ENCODE data around the gene NAT9. TPM values are rescaled to one million over a fixed set of nuclear protein-coding genes. Genes with fewer than 3 reads are reported as not detected.

Gene NAT9
- total RNA-seq, 5 donors from 2014 or later (not counting 1 experiment from before 2014, with no cell fraction given), result 37.2 to 74.4 (median 71.9) TPM

- Histone ChIP-seq H3K4me1 (ENCODE audit: control insufficient read depth in 1 of 2, extremely low read depth in 1 of 2, insufficient read depth in 2 of 2, low read length in 2 of 2) (peaks cover 43 to 79% of the 10 kb centered on the region in 2 experiments), H3K9me3 (no peaks in the 10 kb centered on the region), H3K27ac (ENCODE audit: low read length) (peak overlapping the region; percentile 3), H3K27me3 (replicated peaks in 1 of 2; ENCODE audit: control insufficient read depth in 2 of 2, extremely low read depth in 1 of 2, insufficient read depth in 2 of 2, low read length in 1 of 2) (no peaks in the 10 kb centered on the region), H3K4me3 (ENCODE audit: control insufficient read depth in 1 of 2, extremely low read depth in 1 of 2, low read length in 1 of 2) (no peak overlapping the region), H3K36me3 (ENCODE audit: control insufficient read depth in 2 of 2, extremely low read depth in 1 of 2, insufficient read depth in 1 of 2, low read length in 1 of 2) (peaks cover 0 to 10% of the 10 kb centered on the region in 2 donors)
- Mint-ChIP-seq H3K36me3 (peaks cover 8% of the 10 kb centered on the region), H3K9me3 (no peaks in the 10 kb centered on the region), H3K27ac (peak overlapping the region; percentile 92 to 93), H3K4me1 (peaks cover 67 to 74% (median 69%) of the 10 kb centered on the region in 3 donors), H3K4me3 (peak overlapping the region; percentile 79 to 100 (median 79)), H3K27me3 (no peaks in the 10 kb centered on the region)
- 40% methylated on average over 5 of the region's 6 CpGs for WGBS (ENCODE audit: insufficient coverage)
- DNase-seq (peak in 1 of 35 experiments; percentile 30), ATAC-seq (replicated peaks in 1 of 4) (no peak)
- CTCF ChIA-PET, result interaction anchor here (0.6 to 2.9 kb wide), 12 partner anchors 8 to 89 kb away, joined by 3 to 25 read pairs (median 6); no protein-coding TSS in a partner anchor
- POLR2A ChIA-PET, result interaction anchor here in 1 of 2 donors (0.6 kb wide), 1 partner anchor 8 kb away, joined by 3 read pairs; no protein-coding TSS in a partner anchor
Measured at GRCh38 chr17:74746922-74747321, 29.2 kb downstream of the NAT9 start.

GRCh38 chr17:74746376-74746775 is 29.8 kb downstream of the NAT9 start:
- WGBS (ENCODE audit: insufficient coverage), result 100% methylated on average over 4 of the region's 5 CpGs
- no peak overlapping the region for H3K27ac ChIP-seq (ENCODE audit: low read length)
- H3K9me3 Mint-ChIP-seq, result no peaks in the 10 kb centered on the region

GRCh38 chr17:74745548-74746177 is 30.5 kb downstream of the NAT9 start:
- no peaks in the 10 kb centered on the region for H3K9me3 Mint-ChIP-seq
- H3K4me3 Mint-ChIP-seq, result no peak overlapping the region
- peaks cover 0 to 10% of the 10 kb centered on the region in 2 donors for H3K36me3 ChIP-seq (ENCODE audit: control insufficient read depth in 2 of 2, extremely low read depth in 1 of 2, insufficient read depth in 1 of 2, low read length in 1 of 2)
- no peaks in the 10 kb centered on the region for H3K9me3 ChIP-seq
- H3K27ac Mint-ChIP-seq, result peak overlapping the region; percentile 92 to 93
- no peak overlapping the region for H3K4me3 ChIP-seq (ENCODE audit: control insufficient read depth in 1 of 2, extremely low read depth in 1 of 2, low read length in 1 of 2)
- peak overlapping the region; percentile 34 for H3K27ac ChIP-seq (ENCODE audit: low read length)
- H3K27me3 Mint-ChIP-seq, result no peaks in the 10 kb centered on the region
- no CpG with 5 or more reads among the region's 8 CpGs for WGBS (ENCODE audit: insufficient coverage)
- ChIA-PET POLR2A (interaction anchor here in 1 of 2 donors (1.1 kb wide), 1 partner anchor 46 kb away, joined by 3 read pairs; no protein-coding TSS in a partner anchor), CTCF (interaction anchor here (0.6 to 2.9 kb wide), 23 partner anchors 9 to 120 kb away, joined by 3 to 25 read pairs (median 5); partner anchors contain the start of gene NAT9 (in 1 of the 2))
- peaks cover 68 to 74% (median 69%) of the 10 kb centered on the region in 3 donors for H3K4me1 Mint-ChIP-seq
- no peak for DNase-seq
- H3K27me3 ChIP-seq (replicated peaks in 1 of 2; ENCODE audit: control insufficient read depth in 2 of 2, extremely low read depth in 1 of 2, insufficient read depth in 2 of 2, low read length in 1 of 2), result no peaks in the 10 kb centered on the region
- peaks cover 51 to 79% of the 10 kb centered on the region in 2 experiments for H3K4me1 ChIP-seq (ENCODE audit: control insufficient read depth in 1 of 2, extremely low read depth in 1 of 2, insufficient read depth in 2 of 2, low read length in 2 of 2)
- H3K36me3 Mint-ChIP-seq, result peaks cover 4% of the 10 kb centered on the region
- ATAC-seq (replicated peaks in 1 of 4), result no peak

More at GRCh38 chr17:74746376-74746775, 29.8 kb downstream of the NAT9 start:
- H3K36me3 ChIP-seq (ENCODE audit: control insufficient read depth in 2 of 2, extremely low read depth in 1 of 2, insufficient read depth in 1 of 2, low read length in 1 of 2), result peaks cover 0 to 10% of the 10 kb centered on the region in 2 donors
- peak overlapping the region; percentile 79 to 100 (median 79) for H3K4me3 Mint-ChIP-seq
- no peak overlapping the region for H3K4me3 ChIP-seq (ENCODE audit: control insufficient read depth in 1 of 2, extremely low read depth in 1 of 2, low read length in 1 of 2)
- ChIA-PET CTCF (interaction anchor here (1.0 to 2.9 kb wide), 12 partner anchors 9 to 89 kb away, joined by 3 to 25 read pairs (median 8); no protein-coding TSS in a partner anchor), POLR2A (interaction anchor here in 1 of 2 donors (1.1 kb wide), 1 partner anchor 45 kb away, joined by 3 read pairs; no protein-coding TSS in a partner anchor)
- H3K4me1 ChIP-seq (ENCODE audit: control insufficient read depth in 1 of 2, extremely low read depth in 1 of 2, insufficient read depth in 2 of 2, low read length in 2 of 2), result peaks cover 47 to 79% of the 10 kb centered on the region in 2 experiments
- H3K9me3 ChIP-seq, result no peaks in the 10 kb centered on the region
- peak overlapping the region; percentile 92 to 93 for H3K27ac Mint-ChIP-seq
- ATAC-seq (replicated peaks in 1 of 4), result no peak
- H3K36me3 Mint-ChIP-seq, result peaks cover 8% of the 10 kb centered on the region
- peaks cover 67 to 74% (median 69%) of the 10 kb centered on the region in 3 donors for H3K4me1 Mint-ChIP-seq
- H3K27me3 ChIP-seq (replicated peaks in 1 of 2; ENCODE audit: control insufficient read depth in 2 of 2, extremely low read depth in 1 of 2, insufficient read depth in 2 of 2, low read length in 1 of 2), result no peaks in the 10 kb centered on the region
- H3K27me3 Mint-ChIP-seq, result no peaks in the 10 kb centered on the region
- DNase-seq, result no peak

- H3K27me3 ChIP-seq (replicated peaks in 1 of 2; ENCODE audit: control insufficient read depth in 2 of 2, extremely low read depth in 1 of 2, insufficient read depth in 2 of 2, low read length in 1 of 2), result no peaks in the 10 kb centered on the region
- peak overlapping the region in 2 of 3 donors; percentile 57 to 87 for H3K4me3 Mint-ChIP-seq
- peak; percentile 46 to 86 (median 71) for DNase-seq
- peaks cover 4% of the 10 kb centered on the region for H3K36me3 Mint-ChIP-seq
- H3K27me3 Mint-ChIP-seq, result no peaks in the 10 kb centered on the region
- H3K27ac ChIP-seq (ENCODE audit: low read length), result peak overlapping the region; percentile 34
- peaks cover 0 to 11% of the 10 kb centered on the region in 2 donors for H3K36me3 ChIP-seq (ENCODE audit: control insufficient read depth in 2 of 2, extremely low read depth in 1 of 2, insufficient read depth in 1 of 2, low read length in 1 of 2)
- ATAC-seq (replicated peaks in 1 of 4), result peak in 2 of 4 experiments; percentile 9 to 15
- H3K27ac Mint-ChIP-seq, result peak overlapping the region; percentile 99 to 100
- peaks cover 71 to 77% (median 74%) of the 10 kb centered on the region in 3 donors for H3K4me1 Mint-ChIP-seq
- 56% methylated on average over 18 of the region's 24 CpGs for WGBS (ENCODE audit: insufficient coverage)
- H3K4me3 ChIP-seq (ENCODE audit: control insufficient read depth in 1 of 2, extremely low read depth in 1 of 2, low read length in 1 of 2), result peak overlapping the region in 1 of 2 donors; percentile 10
- ChIA-PET CTCF (interaction anchor here (0.6 to 2.9 kb wide), 24 partner anchors 9 to 120 kb away, joined by 3 to 25 read pairs (median 4); partner anchors contain the start of gene NAT9 (in 1 of the 2)), POLR2A (interaction anchor here in 1 of 2 donors (1.1 kb wide), 1 partner anchor 47 kb away, joined by 3 read pairs; no protein-coding TSS in a partner anchor)
- H3K9me3 ChIP-seq, result no peaks in the 10 kb centered on the region
- H3K4me1 ChIP-seq (ENCODE audit: control insufficient read depth in 1 of 2, extremely low read depth in 1 of 2, insufficient read depth in 2 of 2, low read length in 2 of 2), result peaks cover 58 to 82% of the 10 kb centered on the region in 2 experiments
- no peaks in the 10 kb centered on the region for H3K9me3 Mint-ChIP-seq
Measured at GRCh38 chr17:74744714-74745547, 31.2 kb downstream of the NAT9 start.

- WGBS (ENCODE audit: insufficient coverage), result 14% methylated on average over 1 of the region's 2 CpGs
- H3K9me3 ChIP-seq, result no peaks in the 10 kb centered on the region
- POLR2A ChIA-PET, result no interaction called here
- H3K36me3 Mint-ChIP-seq, result no peaks in the 10 kb centered on the region
- peak overlapping the region; percentile 99 to 100 for H3K27ac Mint-ChIP-seq
- DNase-seq (no peak), ATAC-seq (replicated peaks in 1 of 4) (no peak)
- H3K27ac ChIP-seq (ENCODE audit: low read length), result peak overlapping the region; percentile 34
- no peaks in the 10 kb centered on the region for H3K27me3 ChIP-seq (replicated peaks in 1 of 2; ENCODE audit: control insufficient read depth in 2 of 2, extremely low read depth in 1 of 2, insufficient read depth in 2 of 2, low read length in 1 of 2)
- H3K36me3 ChIP-seq (ENCODE audit: control insufficient read depth in 2 of 2, extremely low read depth in 1 of 2, insufficient read depth in 1 of 2, low read length in 1 of 2), result peaks cover 0 to 11% of the 10 kb centered on the region in 2 donors
- peaks cover 71 to 80% (median 78%) of the 10 kb centered on the region in 3 donors for H3K4me1 Mint-ChIP-seq
- H3K9me3 Mint-ChIP-seq, result no peaks in the 10 kb centered on the region
- H3K4me1 ChIP-seq (ENCODE audit: control insufficient read depth in 1 of 2, extremely low read depth in 1 of 2, insufficient read depth in 2 of 2, low read length in 2 of 2), result peaks cover 58 to 88% of the 10 kb centered on the region in 2 experiments
- CTCF ChIA-PET, result interaction anchor here (0.6 to 2.4 kb wide), 10 partner anchors 10 to 87 kb away, joined by 3 to 11 read pairs (median 4); no protein-coding TSS in a partner anchor
- H3K27me3 Mint-ChIP-seq, result no peaks in the 10 kb centered on the region
- no peak overlapping the region for H3K4me3 ChIP-seq (ENCODE audit: control insufficient read depth in 1 of 2, extremely low read depth in 1 of 2, low read length in 1 of 2)
- peak overlapping the region in 2 of 3 donors; percentile 57 to 87 for H3K4me3 Mint-ChIP-seq
Measured at GRCh38 chr17:74744349-74744713, 31.8 kb downstream of the NAT9 start.

Data from T-cell (primary cell).